Upper lobe of left lung (tissue), 4 donors: Measurements from ENCODE around the gene ERGIC2.

ENCODE experiments used
- CTCF ChIP-seq, 6 experiments: fragments of 450-650 bp in 4 of 6; fragments of 200-600 bp in 2 of 6; sonication (generic) in 2 of 6; IDR thresholded peaks; one replicate each; pipeline ENCODE4 v1.5.1; 2016 to 2019; ENCODE audit warnings: antibody characterized with exemption in 6 of 6
- EP300 ChIP-seq, 4 donors: sonication (generic); formaldehyde crosslinking; IDR thresholded peaks; one replicate each; pipeline ENCODE4 v1.5.1; 2017; ENCODE audit warnings: antibody characterized with exemption in 4 of 4, control low read depth in 2 of 4
- POLR2A ChIP-seq, 4 donors: fragments of 450-650 bp; IDR thresholded peaks; one replicate each; pipeline ENCODE4 v1.5.1; 2016 to 2017; ENCODE audit warnings: antibody characterized with exemption in 4 of 4, mild to moderate bottlenecking in 2 of 4
- POLR2AphosphoS5 ChIP-seq, 2 donors: sonication (generic); formaldehyde crosslinking; IDR thresholded peaks; one replicate each; pipeline ENCODE4 v1.5.1; 2017; ENCODE audit warnings: antibody characterized with exemption in 2 of 2

- TF ChIP-seq EP300 (IDR thresholded peaks at IDR 0.05) (no peak), CTCF (IDR thresholded peaks at IDR 0.05) (no peak), POLR2A (IDR thresholded peaks at IDR 0.05) (no peak), POLR2AphosphoS5 (IDR thresholded peaks at IDR 0.05) (no peak)
These were observed 51.6 kb downstream of the ERGIC2 start for GRCh38 chr12:29329411-29329810.
